ENCODE results near the gene DNM3. TPM values are rescaled to one million over a fixed set of nuclear protein-coding genes. Genes with fewer than 3 reads are reported as not detected.
A peak's percentile ranks its signal among the peaks of the same experiment; 100 is the strongest.

Gene DNM3
- total RNA-seq, 2 experiments from 2014 or later, result 0.93 to 1.2 TPM

- CTCF ChIA-PET, result interaction anchor here (0.6 to 4.4 kb wide), 4 partner anchors 271 to 293 kb away, joined by 3 to 36 read pairs (median 12); no protein-coding TSS in a partner anchor
- no peaks in the 10 kb centered on the region for H3K36me3 Mint-ChIP-seq
- H3K9me3 Mint-ChIP-seq, result no peaks in the 10 kb centered on the region
- peak; percentile 48 for DNase-seq
- POLR2A ChIA-PET, result no interaction called here
- no peaks in the 10 kb centered on the region for H3K27me3 Mint-ChIP-seq
- no peak overlapping the region for H3K4me3 Mint-ChIP-seq
- H3K27ac Mint-ChIP-seq, result peak overlapping the region; percentile 49
- peaks cover 36% of the 10 kb centered on the region for H3K4me1 Mint-ChIP-seq (ENCODE audit: low read depth)
- intact Hi-C loops (cut with micrococcal nuclease), result loop anchor here (10.0 kb wide), 1 partner anchor 664 kb away; the partner anchor contains the start of gene METTL13
These were observed 607.8 kb downstream of the DNM3 start for GRCh38 chr1:172448995-172449584.

GRCh38 chr1:172449585-172450523 lies 608.6 kb downstream of the DNM3 start:
- no peaks in the 10 kb centered on the region for H3K9me3 Mint-ChIP-seq
- CTCF ChIA-PET, result interaction anchor here (0.6 to 4.4 kb wide), 13 partner anchors 9 to 753 kb away, joined by 3 to 36 read pairs (median 4); no protein-coding TSS in a partner anchor
- H3K4me3 Mint-ChIP-seq, result peak overlapping the region; percentile 36
- intact Hi-C loops (cut with micrococcal nuclease), result loop anchor here (2.0 to 10.0 kb wide), 6 partner anchors 93 to 665 kb away; partner anchors contain the start of gene METTL13
- H3K4me1 Mint-ChIP-seq (ENCODE audit: low read depth), result peaks cover 31% of the 10 kb centered on the region
- H3K27me3 Mint-ChIP-seq, result no peaks in the 10 kb centered on the region
- H3K36me3 Mint-ChIP-seq, result no peaks in the 10 kb centered on the region
- POLR2A ChIA-PET, result interaction anchor here (0.6 kb wide), 1 partner anchor 81 kb away, joined by 3 read pairs; no protein-coding TSS in a partner anchor
- H3K27ac Mint-ChIP-seq, result no peak overlapping the region
- peak; percentile 47 for DNase-seq

- POLR2A ChIA-PET, result interaction anchor here (0.9 kb wide), 1 partner anchor 82 kb away, joined by 3 read pairs; the partner anchor contains the start of gene SUCO
- H3K36me3 Mint-ChIP-seq, result no peaks in the 10 kb centered on the region
- DNase-seq, result peak; percentile 16
- CTCF ChIA-PET, result interaction anchor here (0.6 to 4.4 kb wide), 14 partner anchors 9 to 752 kb away, joined by 3 to 36 read pairs (median 4); no protein-coding TSS in a partner anchor
- peak overlapping the region; percentile 36 for H3K4me3 Mint-ChIP-seq
- peaks cover 31% of the 10 kb centered on the region for H3K4me1 Mint-ChIP-seq (ENCODE audit: low read depth)
- intact Hi-C loops (cut with micrococcal nuclease), result loop anchor here (2.0 to 5.0 kb wide), 5 partner anchors 93 to 278 kb away; no protein-coding TSS in a partner anchor
- peak overlapping the region; percentile 23 for H3K27ac Mint-ChIP-seq
- H3K27me3 Mint-ChIP-seq, result no peaks in the 10 kb centered on the region
- no peaks in the 10 kb centered on the region for H3K9me3 Mint-ChIP-seq
These were observed 609.2 kb downstream of the DNM3 start for GRCh38 chr1:172450524-172450885.

GRCh38 chr1:172451002-172451443 lies 609.7 kb downstream of the DNM3 start:
- H3K9me3 Mint-ChIP-seq, result no peaks in the 10 kb centered on the region
- no peaks in the 10 kb centered on the region for H3K36me3 Mint-ChIP-seq
- intact Hi-C loops (cut with micrococcal nuclease), result loop anchor here (1.0 to 5.0 kb wide), 8 partner anchors 81 to 278 kb away; no protein-coding TSS in a partner anchor
- H3K27me3 Mint-ChIP-seq, result no peaks in the 10 kb centered on the region
- peaks cover 31% of the 10 kb centered on the region for H3K4me1 Mint-ChIP-seq (ENCODE audit: low read depth)
- H3K4me3 Mint-ChIP-seq, result peak overlapping the region; percentile 36
- CTCF ChIA-PET, result interaction anchor here (0.7 to 4.4 kb wide), 12 partner anchors 16 to 449 kb away, joined by 3 to 36 read pairs (median 4); no protein-coding TSS in a partner anchor
- peak overlapping the region; percentile 23 for H3K27ac Mint-ChIP-seq
- peak; percentile 29 for DNase-seq
- POLR2A ChIA-PET, result interaction anchor here (0.9 kb wide), 1 partner anchor 82 kb away, joined by 3 read pairs; the partner anchor contains the start of gene SUCO

- peaks cover 31% of the 10 kb centered on the region for H3K4me1 Mint-ChIP-seq (ENCODE audit: low read depth)
- no peak overlapping the region for H3K27ac Mint-ChIP-seq
- no peak for DNase-seq
- H3K27me3 Mint-ChIP-seq, result peaks cover under 1% of the 10 kb centered on the region
- no peaks in the 10 kb centered on the region for H3K36me3 Mint-ChIP-seq
- H3K4me3 Mint-ChIP-seq, result no peak overlapping the region
- no peaks in the 10 kb centered on the region for H3K9me3 Mint-ChIP-seq
- intact Hi-C loops (cut with micrococcal nuclease), result loop anchor here (5.0 kb wide), 3 partner anchors 95 to 210 kb away; no protein-coding TSS in a partner anchor
- CTCF ChIA-PET, result interaction anchor here (2.2 to 4.4 kb wide), 3 partner anchors 9 to 274 kb away, joined by 11 to 36 read pairs (median 19); partner anchors contain the start of gene PIGC
- POLR2A ChIA-PET, result no interaction called here
These were observed 611.3 kb downstream of the DNM3 start for GRCh38 chr1:172452536-172453152.

- Mint-ChIP-seq H3K36me3 (no peaks in the 10 kb centered on the region), H3K9me3 (no peaks in the 10 kb centered on the region), H3K4me1 (ENCODE audit: low read depth) (peaks cover 31% of the 10 kb centered on the region), H3K27ac (no peak overlapping the region), H3K27me3 (peaks cover 1% of the 10 kb centered on the region), H3K4me3 (no peak overlapping the region)
- ChIA-PET CTCF (interaction anchor here (0.5 to 4.4 kb wide), 4 partner anchors 9 to 273 kb away, joined by 3 to 36 read pairs (median 8); partner anchors contain the start of gene PIGC), POLR2A (no interaction called here)
- intact Hi-C loops (cut with micrococcal nuclease), result loop anchor here (5.0 kb wide), 3 partner anchors 96 to 209 kb away; no protein-coding TSS in a partner anchor
- no peak for DNase-seq
These were observed 611.9 kb downstream of the DNM3 start for GRCh38 chr1:172453153-172453545.

GRCh38 chr1:172453607-172454006 lies 612.3 kb downstream of the DNM3 start:
- no peaks in the 10 kb centered on the region for H3K36me3 Mint-ChIP-seq
- intact Hi-C loops (cut with micrococcal nuclease), result loop anchor here (5.0 kb wide), 3 partner anchors 96 to 209 kb away; no protein-coding TSS in a partner anchor

GRCh38 chr1:172455451-172455850 lies 614.2 kb downstream of the DNM3 start:
- Mint-ChIP-seq H3K27me3 (peaks cover 1% of the 10 kb centered on the region), H3K4me3 (no peak overlapping the region), H3K4me1 (ENCODE audit: low read depth) (peaks cover 14% of the 10 kb centered on the region), H3K9me3 (no peaks in the 10 kb centered on the region), H3K27ac (no peak overlapping the region), H3K36me3 (no peaks in the 10 kb centered on the region)
- POLR2A ChIA-PET, result no interaction called here
- intact Hi-C loops (cut with micrococcal nuclease), result no loop called here
- DNase-seq, result no peak
- CTCF ChIA-PET, result no interaction called here

More at GRCh38 chr1:172453607-172454006, 612.3 kb downstream of the DNM3 start:
- ChIA-PET POLR2A (interaction anchor here (0.6 kb wide), 1 partner anchor 20 kb away, joined by 3 read pairs; no protein-coding TSS in a partner anchor), CTCF (interaction anchor here (0.5 to 2.2 kb wide), 3 partner anchors 10 to 266 kb away, joined by 3 to 11 read pairs (median 4); partner anchors contain the start of gene PIGC)
- no peak for DNase-seq
- Mint-ChIP-seq H3K4me1 (ENCODE audit: low read depth) (peaks cover 31% of the 10 kb centered on the region), H3K27me3 (peaks cover 1% of the 10 kb centered on the region), H3K9me3 (no peaks in the 10 kb centered on the region), H3K4me3 (no peak overlapping the region), H3K27ac (no peak overlapping the region)

GRCh38 chr1:172456344-172456769 lies 615.1 kb downstream of the DNM3 start:
- Mint-ChIP-seq H3K27me3 (peaks cover 1% of the 10 kb centered on the region), H3K4me3 (no peak overlapping the region), H3K9me3 (no peaks in the 10 kb centered on the region), H3K27ac (no peak overlapping the region), H3K36me3 (no peaks in the 10 kb centered on the region), H3K4me1 (ENCODE audit: low read depth) (peaks cover 5% of the 10 kb centered on the region)
- ChIA-PET CTCF (interaction anchor here (1.3 kb wide), 1 partner anchor 45 kb away, joined by 3 read pairs; no protein-coding TSS in a partner anchor), POLR2A (no interaction called here)
- no peak for DNase-seq
- intact Hi-C loops (cut with micrococcal nuclease), result no loop called here

- H3K27ac Mint-ChIP-seq, result no peak overlapping the region
- CTCF ChIA-PET, result interaction anchor here (1.0 to 1.3 kb wide), 2 partner anchors 46 to 455 kb away, joined by 3 to 4 read pairs; no protein-coding TSS in a partner anchor
- H3K4me3 Mint-ChIP-seq, result no peak overlapping the region
- DNase-seq, result no peak
- H3K9me3 Mint-ChIP-seq, result no peaks in the 10 kb centered on the region
- POLR2A ChIA-PET, result no interaction called here
- intact Hi-C loops (cut with micrococcal nuclease), result no loop called here
- H3K27me3 Mint-ChIP-seq, result peaks cover 1% of the 10 kb centered on the region
- H3K36me3 Mint-ChIP-seq, result no peaks in the 10 kb centered on the region
- peaks cover 3% of the 10 kb centered on the region for H3K4me1 Mint-ChIP-seq (ENCODE audit: low read depth)
These were observed 616.3 kb downstream of the DNM3 start for GRCh38 chr1:172457479-172458130.

- no peak for DNase-seq
- intact Hi-C loops (cut with micrococcal nuclease), result no loop called here
- H3K27ac Mint-ChIP-seq, result no peak overlapping the region
- H3K4me1 Mint-ChIP-seq (ENCODE audit: low read depth), result no peaks in the 10 kb centered on the region
- no peaks in the 10 kb centered on the region for H3K36me3 Mint-ChIP-seq
- CTCF ChIA-PET, result no interaction called here
- no peak overlapping the region for H3K4me3 Mint-ChIP-seq
- no peaks in the 10 kb centered on the region for H3K9me3 Mint-ChIP-seq
- POLR2A ChIA-PET, result no interaction called here
- peaks cover 1% of the 10 kb centered on the region for H3K27me3 Mint-ChIP-seq
These were observed 618.9 kb downstream of the DNM3 start for GRCh38 chr1:172460177-172460576.

All from activated CD4-positive, alpha-beta memory T cell treated with anti-CD3 and anti-CD28 coated beads for 36 hours (primary cell).